GM21619 (cell line): ENCODE results near the gene NEIL3.

Experiments used
- ATAC-seq: cut with Tn5 transposase; IDR thresholded peaks from one replicate; pipeline ENCODE4 v1.9.1; 2021; ENCODE audit not compliant: unreplicated experiment

NEIL3 gene, protein sequence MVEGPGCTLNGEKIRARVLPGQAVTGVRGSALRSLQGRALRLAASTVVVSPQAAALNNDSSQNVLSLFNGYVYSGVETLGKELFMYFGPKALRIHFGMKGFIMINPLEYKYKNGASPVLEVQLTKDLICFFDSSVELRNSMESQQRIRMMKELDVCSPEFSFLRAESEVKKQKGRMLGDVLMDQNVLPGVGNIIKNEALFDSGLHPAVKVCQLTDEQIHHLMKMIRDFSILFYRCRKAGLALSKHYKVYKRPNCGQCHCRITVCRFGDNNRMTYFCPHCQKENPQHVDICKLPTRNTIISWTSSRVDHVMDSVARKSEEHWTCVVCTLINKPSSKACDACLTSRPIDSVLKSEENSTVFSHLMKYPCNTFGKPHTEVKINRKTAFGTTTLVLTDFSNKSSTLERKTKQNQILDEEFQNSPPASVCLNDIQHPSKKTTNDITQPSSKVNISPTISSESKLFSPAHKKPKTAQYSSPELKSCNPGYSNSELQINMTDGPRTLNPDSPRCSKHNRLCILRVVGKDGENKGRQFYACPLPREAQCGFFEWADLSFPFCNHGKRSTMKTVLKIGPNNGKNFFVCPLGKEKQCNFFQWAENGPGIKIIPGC

DNA sequence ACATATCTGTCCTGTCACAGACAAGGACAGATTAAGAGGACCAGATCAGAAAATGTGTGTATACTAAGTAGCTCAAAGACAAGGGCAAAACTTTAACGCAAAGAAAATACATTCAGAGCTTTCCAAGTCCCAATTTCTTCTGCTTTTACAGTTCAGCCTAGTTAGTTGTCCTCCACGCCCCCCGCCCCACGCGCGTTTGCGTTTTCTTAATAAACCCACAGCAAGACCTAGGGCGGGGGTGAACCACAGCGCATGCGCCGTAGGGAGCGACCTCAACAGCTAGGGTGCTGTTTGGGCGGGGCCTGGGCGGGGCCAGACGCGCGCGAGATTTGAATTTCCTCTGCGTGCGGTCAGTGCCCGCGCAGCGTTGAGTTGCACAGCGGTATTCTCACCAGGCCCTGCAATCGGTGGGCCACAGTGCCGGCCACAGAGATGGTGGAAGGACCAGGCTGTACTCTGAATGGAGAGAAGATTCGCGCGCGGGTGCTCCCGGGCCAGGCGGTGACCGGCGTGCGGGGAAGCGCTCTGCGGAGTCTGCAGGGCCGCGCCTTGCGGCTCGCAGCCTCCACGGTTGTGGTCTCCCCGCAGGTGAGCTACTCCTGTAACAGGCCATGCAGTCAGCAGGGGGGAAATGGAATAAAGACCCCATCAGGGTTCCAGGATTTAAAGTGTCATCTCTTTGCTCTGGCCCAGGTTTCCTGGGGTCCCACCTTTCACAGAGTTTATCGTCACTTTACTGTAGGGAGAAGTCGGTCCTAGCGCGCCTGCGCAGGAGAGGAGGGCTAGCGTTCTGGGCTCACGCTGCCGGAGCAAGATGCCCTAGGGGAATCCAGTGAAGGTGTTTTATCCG is at the start of gene NEIL3:
NEIL3 (plus strand) TSS at position 353 of the 850 bp plus-strand sequence; CDS start at position 433, 80 bp downstream.
- peak; percentile 89 for ATAC-seq

DNA sequence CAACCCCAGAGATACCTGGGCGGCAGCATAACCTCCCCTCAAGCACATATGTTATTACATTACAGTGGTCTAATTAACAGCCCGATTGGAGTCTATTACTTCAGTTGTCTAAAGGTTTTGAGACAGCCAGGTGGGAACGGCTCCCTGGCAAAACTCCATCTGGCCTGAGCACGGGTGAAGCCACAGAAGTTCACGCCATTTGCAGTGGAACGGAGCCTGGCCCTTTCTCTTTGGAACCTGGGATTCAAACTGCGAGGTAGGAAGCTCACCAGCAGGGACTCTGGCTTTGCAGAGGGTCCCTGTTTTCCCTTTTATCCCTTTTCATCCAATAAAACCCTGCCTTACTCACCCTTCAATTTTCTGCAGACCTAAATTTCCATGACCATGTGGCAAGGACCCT is 45.9 kb upstream of the NEIL3 start:
- ATAC-seq, result no peak

DNA sequence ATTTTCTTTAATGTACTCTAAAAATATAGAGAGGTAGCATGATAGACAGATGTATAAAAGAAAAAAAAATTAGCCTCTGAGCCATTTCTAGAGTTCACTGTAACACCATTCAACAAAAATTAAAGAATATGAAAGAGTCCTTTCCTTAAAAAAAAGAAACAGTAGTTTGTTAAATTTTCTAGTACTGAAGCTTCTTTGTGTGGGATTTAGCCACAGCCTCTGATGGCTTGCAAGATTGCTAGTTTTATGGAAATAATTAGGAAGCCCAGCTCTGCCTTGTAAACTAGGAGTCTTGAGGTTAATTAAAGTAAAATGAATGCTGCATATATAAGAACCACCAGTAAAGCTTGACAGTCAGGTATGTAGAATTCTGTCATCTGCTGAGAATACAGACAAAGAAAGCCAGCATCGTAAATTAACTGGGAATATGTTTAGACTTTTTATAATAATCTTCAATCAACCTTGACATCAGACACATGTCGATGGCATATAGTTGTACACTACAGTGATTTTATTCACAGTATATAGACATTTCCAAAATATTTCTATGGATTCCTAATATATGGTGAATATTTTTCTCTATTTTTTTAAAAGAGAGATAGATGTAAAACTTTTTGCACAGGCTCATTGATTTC is 44.8 kb upstream of the NEIL3 start:
- no peak for ATAC-seq

DNA sequence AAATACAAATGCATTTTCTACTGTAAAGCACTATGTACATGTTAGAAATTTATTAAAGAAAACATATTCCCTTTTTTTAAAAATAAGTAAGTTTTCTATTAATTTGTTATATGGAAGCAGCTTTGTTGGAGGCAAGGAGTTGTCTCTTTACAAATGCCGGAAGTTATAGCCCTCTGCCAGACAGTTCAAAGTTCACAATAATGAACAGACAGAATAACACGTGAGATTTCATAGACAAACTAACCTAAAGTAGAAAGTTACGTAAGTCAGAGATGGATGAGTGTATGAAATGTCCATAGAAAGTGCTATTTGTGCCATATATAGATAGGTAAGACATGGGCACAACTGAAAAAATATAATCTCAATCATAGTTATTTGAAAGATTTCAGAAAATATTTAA is 43.9 kb upstream of the NEIL3 start:
- no peak for ATAC-seq

DNA sequence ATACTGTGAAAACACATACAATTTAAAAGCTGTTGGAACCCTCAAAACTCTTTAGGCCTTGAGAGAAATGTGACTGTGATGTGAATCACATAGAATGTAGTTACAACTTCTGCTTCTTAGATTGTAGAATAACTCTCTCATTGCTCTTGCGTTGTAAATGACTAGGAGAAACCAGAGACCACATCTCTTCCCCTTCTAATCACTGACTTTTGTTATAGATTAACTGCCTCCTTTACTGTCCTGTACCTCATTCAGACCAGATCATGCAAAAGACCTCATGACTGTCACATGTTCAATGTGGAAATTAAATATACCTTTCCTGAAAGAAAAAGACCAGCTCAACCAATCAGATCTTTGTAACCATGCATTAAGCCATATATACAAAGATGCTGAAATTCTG is 43.2 kb upstream of the NEIL3 start:
- peak; percentile 99 for ATAC-seq

DNA sequence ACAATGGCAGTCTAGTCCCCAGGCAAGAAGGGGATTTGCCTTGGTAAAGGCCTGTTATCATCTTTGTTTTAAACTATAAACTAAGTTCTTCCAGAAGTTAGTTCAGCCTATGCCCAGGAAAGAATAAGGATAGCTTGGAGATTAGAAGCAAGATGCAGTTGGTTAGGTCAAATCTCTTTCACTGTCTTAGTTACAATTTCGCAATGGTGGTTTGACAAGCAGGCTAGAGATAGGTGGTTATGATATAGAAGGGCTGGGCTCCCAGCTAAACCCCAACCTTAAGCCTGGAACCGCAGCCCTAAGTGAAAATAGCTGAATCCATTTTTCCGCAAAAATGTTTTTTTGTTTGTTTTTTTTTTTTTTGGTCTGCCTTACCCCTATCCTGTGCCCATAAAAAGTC is 41.8 kb upstream of the NEIL3 start:
- ATAC-seq, result no peak

DNA sequence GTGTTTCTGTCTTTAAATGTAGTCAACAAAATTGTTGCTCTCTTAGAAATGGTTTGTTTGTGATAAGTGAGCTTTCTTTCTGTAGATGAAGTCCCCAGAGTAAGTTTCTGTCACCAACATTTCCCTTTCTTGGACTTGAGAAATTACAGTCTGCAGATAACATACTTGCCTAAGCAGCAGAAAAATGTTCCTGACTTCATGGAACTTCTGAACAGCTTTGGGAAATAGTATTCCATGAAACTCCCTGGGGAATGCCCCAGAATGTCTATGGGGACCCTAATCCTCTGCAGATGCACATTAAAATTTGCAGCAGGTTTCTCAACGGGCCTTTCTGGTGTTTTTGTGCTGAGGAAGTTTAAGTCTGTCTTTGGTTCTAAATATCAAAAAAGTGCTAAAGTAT is 38.6 kb upstream of the NEIL3 start:
- no peak for ATAC-seq

DNA sequence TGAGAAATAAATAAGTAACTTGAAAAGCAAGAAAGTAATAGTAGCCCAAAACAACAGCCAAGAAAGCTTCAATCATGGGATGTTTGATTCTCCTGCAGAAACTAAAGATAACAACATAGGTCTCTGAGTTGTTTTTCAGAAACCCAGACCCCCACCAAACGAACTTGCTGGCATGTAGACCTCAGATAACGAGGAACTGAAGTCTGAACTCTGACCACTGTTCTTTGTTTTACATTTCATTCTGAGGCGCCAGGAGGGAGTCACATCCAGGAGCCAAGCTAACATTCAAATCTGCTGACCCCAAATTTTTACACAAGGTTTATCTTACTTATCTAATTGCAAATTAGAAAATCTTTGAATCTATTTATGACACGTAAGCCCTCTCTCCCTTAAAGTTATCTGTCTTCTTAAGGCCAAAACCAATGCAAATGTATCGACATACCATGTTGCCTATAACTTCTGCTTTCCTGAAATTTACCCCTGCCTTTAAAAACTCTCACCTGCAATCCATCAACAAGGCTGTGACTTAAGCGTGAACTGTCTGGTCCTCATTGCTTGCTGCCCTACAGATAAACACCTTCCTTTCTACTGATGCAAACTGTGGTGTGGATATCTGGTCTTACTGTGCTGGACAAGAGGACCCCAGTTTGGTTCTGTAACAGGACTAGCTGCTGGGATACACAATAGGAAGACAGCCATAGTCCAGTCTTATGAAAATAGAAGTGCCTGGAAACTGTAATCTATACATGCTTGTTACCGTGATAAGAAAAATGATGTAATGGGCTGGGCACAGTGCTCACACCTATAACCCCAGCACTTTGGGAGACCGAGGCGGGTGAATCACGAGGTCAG is 37.5 kb upstream of the NEIL3 start:
- ATAC-seq, result no peak

DNA sequence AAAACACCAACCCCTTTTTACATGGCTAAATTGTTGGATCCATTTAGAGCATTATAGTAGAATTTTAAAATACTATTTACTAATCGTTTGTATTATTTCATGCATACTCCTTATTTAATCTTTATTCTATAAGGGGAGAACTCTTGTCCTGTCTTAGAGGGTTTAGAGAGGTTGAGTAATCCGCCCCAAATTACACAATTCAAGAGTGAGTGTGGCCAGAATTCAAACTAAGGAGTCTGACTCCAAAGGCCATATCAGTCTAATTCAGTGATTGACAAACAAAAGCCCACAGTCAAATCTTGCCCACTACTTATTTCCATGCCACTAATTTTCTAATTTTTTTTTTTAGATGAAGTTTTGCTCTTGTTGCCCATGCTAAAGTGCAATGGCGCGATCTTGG is 33.7 kb upstream of the NEIL3 start:
- no peak for ATAC-seq

DNA sequence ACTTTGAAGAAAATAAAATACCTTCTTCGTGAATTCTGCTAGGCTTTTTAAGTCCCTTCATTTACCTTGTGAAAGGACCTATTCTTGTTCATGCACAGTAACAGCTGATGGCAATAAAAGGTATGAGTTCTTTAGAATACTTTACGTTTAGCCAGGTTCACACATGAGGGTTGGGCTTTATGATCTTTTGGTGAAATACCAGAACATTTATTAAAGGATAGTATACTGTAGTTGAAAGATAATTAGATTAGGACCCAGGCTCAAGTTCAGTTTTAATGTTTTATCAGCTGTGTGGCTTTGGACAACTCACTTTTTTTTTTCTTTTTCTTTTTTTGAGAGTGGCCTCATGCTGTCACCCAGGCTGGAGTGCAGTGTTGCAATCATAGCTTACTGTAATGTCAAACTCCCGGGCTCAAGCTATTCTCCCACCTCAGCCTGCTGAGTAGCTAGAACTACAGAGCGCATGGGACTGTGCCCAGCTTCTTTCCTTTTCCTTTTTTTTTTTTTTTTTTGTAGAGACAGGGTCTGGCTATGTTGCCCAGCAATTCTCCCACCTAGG is 28.2 kb upstream of the NEIL3 start:
- no peak for ATAC-seq

DNA sequence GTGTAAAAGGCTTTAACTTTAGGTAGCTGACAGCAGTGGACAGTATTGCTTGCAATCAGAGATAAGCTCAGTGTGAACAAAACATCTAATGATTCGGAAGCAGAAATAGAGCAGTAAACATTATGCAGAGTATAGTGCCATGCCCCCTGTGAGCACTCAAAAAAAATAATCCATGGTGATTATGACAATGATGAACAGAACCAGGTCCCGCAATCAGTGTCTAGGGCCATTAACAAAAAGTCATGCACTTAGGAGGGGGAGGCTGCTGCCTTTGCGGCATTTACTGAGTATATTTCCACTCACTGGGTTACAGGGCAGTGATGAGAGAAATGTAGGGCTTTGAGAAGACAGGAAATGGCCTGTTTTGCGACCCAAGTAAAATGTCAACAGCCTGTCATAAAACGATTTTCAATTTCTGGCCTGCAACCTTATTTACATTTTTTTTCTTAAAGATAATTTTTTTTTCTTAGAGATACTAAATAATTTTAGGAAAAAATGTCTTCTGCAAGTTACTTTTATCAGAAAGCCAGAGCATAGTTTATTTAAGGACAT is 27.3 kb upstream of the NEIL3 start:
- no peak for ATAC-seq

DNA sequence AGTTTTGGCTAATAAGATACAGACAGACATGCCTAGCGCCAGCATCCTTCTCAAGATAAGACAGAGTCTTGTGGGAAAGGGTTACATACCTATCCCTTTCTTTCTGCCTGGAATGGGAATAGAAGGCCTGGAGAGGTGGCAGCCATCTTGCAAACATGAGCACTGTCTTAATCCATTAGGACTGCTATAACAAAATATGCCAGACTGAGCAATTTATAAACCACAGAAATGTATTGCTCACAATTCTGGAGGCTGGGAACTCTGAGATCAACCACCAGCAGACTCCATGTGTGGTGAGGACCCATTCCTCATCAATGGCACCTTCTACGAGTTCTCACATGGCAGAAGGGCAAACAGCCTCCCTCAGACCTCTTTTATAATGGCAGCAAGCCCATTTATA is 26.5 kb upstream of the NEIL3 start:
- ATAC-seq, result no peak

DNA sequence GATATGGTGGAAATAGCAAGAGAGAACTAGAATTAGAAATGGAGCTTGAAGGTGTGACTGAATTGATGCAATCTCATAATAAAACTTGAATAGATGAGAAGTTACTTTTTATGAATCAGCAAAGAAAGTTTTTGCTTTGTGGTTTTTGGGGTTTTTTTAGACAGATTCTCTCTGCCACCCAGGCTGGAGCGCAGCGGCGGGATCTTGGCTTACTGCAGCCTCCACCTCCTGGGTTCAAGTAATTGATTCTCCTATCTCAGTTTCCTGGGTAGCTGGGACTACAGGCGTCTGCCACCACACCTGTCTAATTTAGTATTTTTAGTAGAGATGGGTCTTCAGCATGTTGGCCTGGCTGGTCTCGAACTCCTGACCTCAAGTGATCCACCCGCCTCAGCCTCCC is 23.7 kb upstream of the NEIL3 start:
- ATAC-seq, result no peak

DNA sequence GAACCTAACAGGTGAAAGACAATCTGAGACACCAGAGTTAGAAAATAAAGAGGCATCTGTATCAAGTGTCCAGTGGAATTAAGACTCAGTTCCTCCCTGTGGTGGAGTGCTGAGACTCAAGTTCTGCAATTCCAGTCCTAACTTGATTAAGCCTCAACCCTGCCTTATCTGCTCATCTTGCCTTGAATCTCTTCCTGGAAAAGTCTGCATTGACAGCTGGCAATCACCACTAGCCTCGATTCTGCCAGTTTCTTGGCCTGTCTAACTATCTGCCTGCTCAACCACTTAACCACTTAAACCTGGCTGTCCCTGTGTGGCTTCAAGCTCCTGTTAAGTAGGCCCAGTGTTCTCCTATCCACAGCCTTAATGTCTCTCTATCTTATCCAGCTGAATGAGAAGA is 22.4 kb upstream of the NEIL3 start:
- no peak for ATAC-seq

DNA sequence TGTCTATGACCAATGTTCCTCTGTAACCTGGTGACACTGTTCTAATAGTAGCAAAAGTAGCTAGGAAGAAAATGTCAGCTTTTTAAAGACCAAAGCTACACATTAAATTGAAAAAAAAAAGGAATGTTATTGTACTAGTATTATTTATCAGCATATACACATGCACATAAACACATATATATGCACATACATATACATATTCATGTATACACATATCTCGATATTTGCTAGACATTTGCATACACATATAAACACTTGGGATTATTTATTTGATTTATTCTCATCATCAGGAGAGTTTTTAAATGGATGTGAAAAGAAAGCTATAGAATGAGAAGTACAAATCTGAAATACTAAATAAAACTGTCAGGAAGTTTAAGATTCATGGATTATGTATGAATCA is 21.3 kb upstream of the NEIL3 start:
- ATAC-seq, result no peak

DNA sequence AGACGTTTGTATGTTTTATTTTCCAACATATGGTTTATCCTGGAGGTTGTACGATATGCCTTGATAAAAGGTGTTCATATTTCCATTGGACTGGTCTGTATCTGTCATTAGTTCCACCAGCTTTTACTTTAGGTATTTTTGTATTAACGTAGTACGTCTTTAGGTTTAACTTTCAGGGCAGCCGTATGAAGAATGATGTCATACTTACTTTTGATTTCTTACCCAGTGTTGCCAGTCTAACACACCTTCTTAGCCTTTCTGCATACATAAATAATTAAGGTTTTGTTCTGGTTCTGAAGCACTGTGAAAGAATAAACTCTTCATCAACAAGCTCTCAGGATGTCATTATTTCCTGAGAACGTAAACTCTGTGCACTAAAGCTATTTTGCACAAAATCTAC is 18.9 kb upstream of the NEIL3 start:
- no peak for ATAC-seq

DNA sequence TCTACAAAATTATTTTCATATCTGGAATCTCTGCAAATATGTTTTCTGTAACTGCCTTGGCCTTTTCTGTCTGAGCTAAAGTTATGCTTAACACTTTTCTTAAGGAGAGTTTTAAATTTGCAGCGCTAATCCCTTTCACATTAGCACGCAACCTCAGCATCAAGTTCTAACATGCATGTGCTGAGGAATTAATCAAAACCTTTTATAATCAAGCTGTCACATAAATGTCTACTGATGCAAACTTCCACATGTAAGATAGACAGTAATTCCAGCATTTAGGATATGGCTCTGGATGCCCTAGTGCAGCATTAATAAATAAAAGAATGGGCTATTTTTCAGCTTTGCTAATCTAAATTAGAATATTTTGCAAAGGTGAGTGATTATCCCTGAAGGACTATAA is 17.5 kb upstream of the NEIL3 start:
- no peak for ATAC-seq

DNA sequence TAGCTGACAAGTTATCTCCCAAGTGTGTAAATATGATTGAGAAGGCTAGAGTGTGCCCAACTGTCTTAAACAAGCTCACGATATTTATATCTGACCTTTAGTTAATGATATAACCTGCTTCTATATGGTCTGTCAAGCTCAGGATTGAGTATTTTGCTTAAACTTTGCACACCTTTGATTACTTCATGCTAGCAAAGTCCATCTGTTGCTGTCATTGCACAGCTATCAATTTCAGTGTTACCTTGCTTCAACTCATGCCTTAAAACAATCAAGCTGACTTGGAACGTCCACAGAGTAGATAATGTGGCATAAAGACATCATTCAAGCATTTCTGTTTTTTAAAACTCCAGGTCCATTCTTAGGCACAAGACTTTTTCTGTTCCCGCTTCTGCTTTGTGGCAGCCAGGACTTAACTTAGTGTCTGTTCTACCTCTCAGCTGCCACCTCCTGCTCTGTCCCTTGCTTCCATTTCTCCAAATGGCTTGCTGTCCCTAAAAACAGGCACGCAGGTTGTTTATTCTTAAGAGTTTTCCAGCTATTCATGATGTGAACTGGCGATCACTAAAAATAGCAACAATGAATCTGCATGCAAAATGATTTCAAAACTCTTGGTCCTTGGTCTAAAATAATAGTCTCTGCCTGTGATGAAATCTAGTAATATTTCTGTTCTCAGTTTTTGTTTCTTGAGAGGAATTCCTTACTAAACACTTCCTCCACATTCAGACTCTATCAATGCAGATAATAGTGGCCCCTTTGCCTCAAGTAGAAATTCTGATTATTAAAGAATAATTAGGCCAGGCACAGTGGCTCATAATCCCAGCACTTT is 16.3 kb upstream of the NEIL3 start:
- ATAC-seq, result no peak

DNA sequence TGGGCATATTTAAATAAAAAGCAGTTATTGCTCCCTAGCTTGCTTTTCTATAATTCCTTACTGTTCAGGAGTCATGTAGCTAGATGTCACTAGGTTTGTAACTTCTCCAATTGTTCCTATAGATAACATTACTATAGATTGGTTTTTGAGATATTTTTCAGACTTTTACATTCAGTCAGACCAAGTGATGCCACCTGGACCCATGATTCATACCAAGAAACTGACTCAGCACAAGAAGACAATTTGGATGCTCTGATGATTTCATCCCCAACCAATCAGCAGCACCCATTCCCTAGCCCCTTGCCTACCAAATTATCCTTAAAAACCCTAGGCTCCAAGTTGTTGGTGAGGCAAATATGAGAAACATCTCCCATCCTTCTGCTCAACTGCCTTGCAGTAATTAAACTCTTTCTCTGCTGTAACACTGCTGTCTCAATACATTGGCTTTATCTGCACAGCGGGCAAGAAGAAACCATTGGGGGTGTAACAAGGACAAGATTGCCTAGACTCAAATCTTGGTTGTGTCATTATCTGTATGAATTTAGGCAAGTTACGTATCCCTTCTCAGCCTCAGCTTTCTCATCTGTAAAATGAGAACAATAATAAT is 11.8 kb upstream of the NEIL3 start:
- ATAC-seq, result no peak
